ENCODE data around the gene LAMB1. TPM values are rescaled to one million over a fixed set of nuclear protein-coding genes. Genes with fewer than 3 reads are reported as not detected.
A peak's percentile ranks its signal among the peaks of the same experiment; 100 is the strongest.
"Not testable (repeated sequence)": the region's sequence is repeated elsewhere in the genome, so short reads cannot be mapped to it uniquely, and the experiment has no call there.

LAMB1 gene
- total RNA-seq, 1 experiment from 2014 or later = 18.9 TPM

- H3K36me3 ChIP-seq = peaks cover 7% of the 10 kb centered on the region
- H3K9me3 ChIP-seq = no peaks in the 10 kb centered on the region
- no peaks in the 10 kb centered on the region for H3K27me3 ChIP-seq
- no peak for DNase-seq
- no peak overlapping the region for H3K4me3 ChIP-seq
Observed at GRCh38 chr7:107968449-107968848, 34.5 kb downstream of the LAMB1 start.

GRCh38 chr7:107967420-107967819, 35.5 kb downstream of the LAMB1 start:
- no peak overlapping the region for H3K4me3 ChIP-seq
- H3K9me3 ChIP-seq = no peaks in the 10 kb centered on the region
- H3K36me3 ChIP-seq = peaks cover 6% of the 10 kb centered on the region; the same call in 1 of the 2 replicates
- no peaks in the 10 kb centered on the region for H3K27me3 ChIP-seq
- DNase-seq = no peak

- Histone ChIP-seq H3K9me3 (no peaks in the 10 kb centered on the region), H3K4me3 (no peak overlapping the region), H3K36me3 (peaks cover 6% of the 10 kb centered on the region), H3K27me3 (no peaks in the 10 kb centered on the region)
- DNase-seq = peak; percentile 69
Observed at GRCh38 chr7:107966711-107967110, 36.2 kb downstream of the LAMB1 start.

GRCh38 chr7:107964510-107964909, 38.5 kb downstream of the LAMB1 start:
- Histone ChIP-seq H3K9me3 (no peaks in the 10 kb centered on the region), H3K36me3 (peaks cover 6% of the 10 kb centered on the region), H3K27me3 (no peaks in the 10 kb centered on the region), H3K4me3 (no peak overlapping the region)
- no peak for DNase-seq

- Histone ChIP-seq H3K36me3 (peaks cover 6% of the 10 kb centered on the region), H3K4me3 (no peak overlapping the region), H3K27me3 (no peaks in the 10 kb centered on the region), H3K9me3 (no peaks in the 10 kb centered on the region)
- no peak for DNase-seq
Observed at GRCh38 chr7:107962817-107963216, 40.1 kb downstream of the LAMB1 start.

GRCh38 chr7:107961405-107961804, 41.6 kb downstream of the LAMB1 start:
- Histone ChIP-seq H3K36me3 (peaks cover 5% of the 10 kb centered on the region), H3K4me3 (no peak overlapping the region), H3K9me3 (no peaks in the 10 kb centered on the region), H3K27me3 (no peaks in the 10 kb centered on the region)
- no peak for DNase-seq

- no peak overlapping the region for H3K4me3 ChIP-seq
- DNase-seq = no peak
- peaks cover 3% of the 10 kb centered on the region for H3K36me3 ChIP-seq
- H3K27me3 ChIP-seq = no peaks in the 10 kb centered on the region
- H3K9me3 ChIP-seq = no peaks in the 10 kb centered on the region
Observed at GRCh38 chr7:107960272-107960671, 42.7 kb downstream of the LAMB1 start.

- Histone ChIP-seq H3K27me3 (no peaks in the 10 kb centered on the region), H3K36me3 (peaks cover 3% of the 10 kb centered on the region), H3K4me3 (no peak overlapping the region), H3K9me3 (no peaks in the 10 kb centered on the region)
- DNase-seq = no peak
Observed at GRCh38 chr7:107959527-107959898, 43.4 kb downstream of the LAMB1 start.

GRCh38 chr7:107958764-107959526, 44.0 kb downstream of the LAMB1 start:
- H3K4me3 ChIP-seq = no peak overlapping the region
- peaks cover 3% of the 10 kb centered on the region for H3K36me3 ChIP-seq
- no peaks in the 10 kb centered on the region for H3K9me3 ChIP-seq
- H3K27me3 ChIP-seq = no peaks in the 10 kb centered on the region
- DNase-seq = peak; percentile 42

- H3K9me3 ChIP-seq = no peaks in the 10 kb centered on the region
- no peaks in the 10 kb centered on the region; the same call in none of the 2 replicates for H3K36me3 ChIP-seq
- no peak for DNase-seq
- no peaks in the 10 kb centered on the region for H3K27me3 ChIP-seq
- H3K4me3 ChIP-seq = no peak overlapping the region
Observed at GRCh38 chr7:107957436-107957835, 45.5 kb downstream of the LAMB1 start.

- H3K27me3 ChIP-seq, H3K36me3 ChIP-seq, DNase-seq, H3K9me3 ChIP-seq, H3K4me3 ChIP-seq: not testable (repeated sequence)
Observed at GRCh38 chr7:107956950-107957349, 46.0 kb downstream of the LAMB1 start.

GRCh38 chr7:107955394-107955793, 47.6 kb downstream of the LAMB1 start:
- Histone ChIP-seq H3K4me3 (no peak overlapping the region), H3K27me3 (no peaks in the 10 kb centered on the region), H3K9me3 (no peaks in the 10 kb centered on the region), H3K36me3 (peaks cover 14% of the 10 kb centered on the region)
- no peak for DNase-seq

GRCh38 chr7:107953924-107954303, 49.0 kb downstream of the LAMB1 start:
- Histone ChIP-seq H3K4me3 (no peak overlapping the region), H3K9me3 (no peaks in the 10 kb centered on the region), H3K36me3 (peaks cover 14% of the 10 kb centered on the region), H3K27me3 (no peaks in the 10 kb centered on the region)
- DNase-seq = no peak

GRCh38 chr7:107953265-107953923, 49.6 kb downstream of the LAMB1 start:
- Histone ChIP-seq H3K9me3 (no peaks in the 10 kb centered on the region), H3K36me3 (peaks cover 14% of the 10 kb centered on the region), H3K27me3 (no peaks in the 10 kb centered on the region), H3K4me3 (no peak overlapping the region)
- no peak for DNase-seq

GRCh38 chr7:107951896-107952295, 51.1 kb downstream of the LAMB1 start:
- H3K4me3 ChIP-seq = no peak overlapping the region
- no peaks in the 10 kb centered on the region for H3K27me3 ChIP-seq
- H3K9me3 ChIP-seq = no peaks in the 10 kb centered on the region
- peaks cover 14% of the 10 kb centered on the region for H3K36me3 ChIP-seq
- no peak for DNase-seq

GRCh38 chr7:107951172-107951787, 51.7 kb downstream of the LAMB1 start:
- Histone ChIP-seq H3K36me3 (peaks cover 14% of the 10 kb centered on the region), H3K27me3 (no peaks in the 10 kb centered on the region), H3K4me3 (no peak overlapping the region), H3K9me3 (no peaks in the 10 kb centered on the region)
- no peak for DNase-seq

- no peaks in the 10 kb centered on the region for H3K9me3 ChIP-seq
- no peaks in the 10 kb centered on the region for H3K27me3 ChIP-seq
- H3K4me3 ChIP-seq = no peak overlapping the region
- no peak for DNase-seq
- H3K36me3 ChIP-seq = peaks cover 14% of the 10 kb centered on the region
Observed at GRCh38 chr7:107949443-107949935, 53.5 kb downstream of the LAMB1 start.

Data from MG63 (cell line).